Suprapubic skin (tissue), 4 donors: ENCODE results near the gene AP2B1. TPM values are rescaled to one million over a fixed set of nuclear protein-coding genes. Genes with fewer than 3 reads are reported as not detected.

Experiments used
- DNase-seq, 2 donors: peaks; one replicate each; pipeline ENCODE4 v3.0.0-alpha.2; 2019; ENCODE audit warnings: low spot score in 2 of 2
- H3K27ac ChIP-seq: fragments of 200-600 bp; sonication (generic); one replicate; pipeline ENCODE4 v1.5.1; 2019
- H3K27me3 ChIP-seq: fragments of 200-600 bp; sonication (generic); one replicate; pipeline ENCODE4 v1.5.1; 2019
- H3K36me3 ChIP-seq: fragments of 200-600 bp; sonication (generic); one replicate; pipeline ENCODE4 v1.5.1; 2019
- H3K4me1 ChIP-seq: fragments of 200-600 bp; sonication (generic); one replicate; pipeline ENCODE4 v1.5.1; 2019
- H3K4me3 ChIP-seq: fragments of 200-600 bp; sonication (generic); one replicate; pipeline ENCODE4 v1.5.1; 2019; ENCODE audit warnings: mild to moderate bottlenecking
- H3K9me3 ChIP-seq: fragments of 200-600 bp; sonication (generic); one replicate; pipeline ENCODE4 v1.5.1; 2019
- EP300 ChIP-seq: sonication (generic); formaldehyde crosslinking; IDR thresholded peaks from one replicate; pipeline ENCODE4 v1.6.1; 2017; ENCODE audit warnings: antibody characterized with exemption
- POLR2A ChIP-seq, 2 donors: fragments of 450-650 bp; IDR thresholded peaks; one replicate each; pipeline ENCODE4 v1.6.1; 2017; ENCODE audit warnings: antibody characterized with exemption in 2 of 2, mild to moderate bottlenecking in 2 of 2, moderate library complexity in 2 of 2
- POLR2AphosphoS5 ChIP-seq, 3 donors: sonication (generic); formaldehyde crosslinking; IDR thresholded peaks; one replicate each; pipeline ENCODE4 v1.6.1; 2017; ENCODE audit warnings: antibody characterized with exemption in 3 of 3
- WGBS: methylation state at CpG from one replicate; pipeline ENCODE4 v1.1.5; 2018; 5-methylcytosine and 5-hydroxymethylcytosine counted together
- total RNA-seq, 4 donors: library from RNA; depleted of rRNA; stranded (reverse); fragments of >200 nt; gene quantifications; one replicate each; pipeline ENCODE4 v1.1.0, GENCODE V29; 2016
- TF ChIP-seq, protein P1 (sequence below), 2 donors: fragments of 200-600 bp in 1 of 2; fragments of 450-650 bp in 1 of 2; sonication (generic) in 1 of 2; IDR thresholded peaks; one replicate each; pipeline ENCODE4 v1.5.1; 2016 to 2019; ENCODE audit warnings: antibody characterized with exemption in 2 of 2, mild to moderate bottlenecking in 1 of 2, moderate library complexity in 1 of 2

The AP2B1 gene
- total RNA-seq, 4 donors from 2014 or later, result 41.3 to 50.0 (median 45.3) TPM

DNA sequence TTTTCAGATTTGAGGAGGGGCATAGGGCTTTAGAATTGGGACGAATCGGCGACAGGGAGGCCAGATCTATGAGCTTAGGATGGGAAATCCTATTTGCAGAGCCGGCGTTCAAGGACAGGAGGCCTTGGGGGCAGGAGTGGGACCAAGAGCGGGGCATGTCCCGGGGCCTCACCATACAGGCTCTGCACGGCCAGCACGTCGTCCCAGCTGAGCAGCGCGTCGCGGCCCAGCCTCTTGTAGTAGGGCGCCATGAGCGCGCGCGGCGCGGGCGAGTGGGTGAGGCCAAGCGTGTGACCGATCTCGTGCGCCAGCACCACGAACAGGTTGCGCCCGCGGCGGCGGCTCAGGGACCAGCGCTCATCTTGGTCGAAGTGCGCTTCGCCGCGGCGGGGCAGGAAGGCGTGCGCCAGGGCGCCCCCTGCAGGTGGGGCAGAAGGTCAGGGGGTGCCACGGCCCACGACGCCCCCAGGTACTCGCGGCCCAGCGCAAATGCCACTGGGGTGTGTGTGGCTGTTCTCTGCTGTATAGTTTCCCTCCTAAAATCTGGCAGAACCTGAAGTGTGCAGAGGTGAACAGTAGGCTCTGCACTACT is 182.9 kb downstream of the AP2B1 start:
- H3K27ac ChIP-seq, result no peak overlapping the region
- no peaks in the 10 kb centered on the region for H3K36me3 ChIP-seq
- H3K9me3 ChIP-seq, result no peaks in the 10 kb centered on the region
- H3K27me3 ChIP-seq, result no peaks in the 10 kb centered on the region
- no peak for TF ChIP-seq POLR2A (IDR thresholded peaks at IDR 0.05)
- TF ChIP-seq EP300, result no peak
- no peak for TF ChIP-seq POLR2AphosphoS5 (IDR thresholded peaks at IDR 0.05)
- TF ChIP-seq, protein P1, sequence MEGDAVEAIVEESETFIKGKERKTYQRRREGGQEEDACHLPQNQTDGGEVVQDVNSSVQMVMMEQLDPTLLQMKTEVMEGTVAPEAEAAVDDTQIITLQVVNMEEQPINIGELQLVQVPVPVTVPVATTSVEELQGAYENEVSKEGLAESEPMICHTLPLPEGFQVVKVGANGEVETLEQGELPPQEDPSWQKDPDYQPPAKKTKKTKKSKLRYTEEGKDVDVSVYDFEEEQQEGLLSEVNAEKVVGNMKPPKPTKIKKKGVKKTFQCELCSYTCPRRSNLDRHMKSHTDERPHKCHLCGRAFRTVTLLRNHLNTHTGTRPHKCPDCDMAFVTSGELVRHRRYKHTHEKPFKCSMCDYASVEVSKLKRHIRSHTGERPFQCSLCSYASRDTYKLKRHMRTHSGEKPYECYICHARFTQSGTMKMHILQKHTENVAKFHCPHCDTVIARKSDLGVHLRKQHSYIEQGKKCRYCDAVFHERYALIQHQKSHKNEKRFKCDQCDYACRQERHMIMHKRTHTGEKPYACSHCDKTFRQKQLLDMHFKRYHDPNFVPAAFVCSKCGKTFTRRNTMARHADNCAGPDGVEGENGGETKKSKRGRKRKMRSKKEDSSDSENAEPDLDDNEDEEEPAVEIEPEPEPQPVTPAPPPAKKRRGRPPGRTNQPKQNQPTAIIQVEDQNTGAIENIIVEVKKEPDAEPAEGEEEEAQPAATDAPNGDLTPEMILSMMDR (IDR thresholded peaks at IDR 0.05), result no peak
- WGBS, result 90% methylated on average over 24 of the region's 48 CpGs
- peaks cover under 1% of the 10 kb centered on the region for H3K4me1 ChIP-seq
- H3K4me3 ChIP-seq, result no peak overlapping the region
- no peak for DNase-seq

DNA sequence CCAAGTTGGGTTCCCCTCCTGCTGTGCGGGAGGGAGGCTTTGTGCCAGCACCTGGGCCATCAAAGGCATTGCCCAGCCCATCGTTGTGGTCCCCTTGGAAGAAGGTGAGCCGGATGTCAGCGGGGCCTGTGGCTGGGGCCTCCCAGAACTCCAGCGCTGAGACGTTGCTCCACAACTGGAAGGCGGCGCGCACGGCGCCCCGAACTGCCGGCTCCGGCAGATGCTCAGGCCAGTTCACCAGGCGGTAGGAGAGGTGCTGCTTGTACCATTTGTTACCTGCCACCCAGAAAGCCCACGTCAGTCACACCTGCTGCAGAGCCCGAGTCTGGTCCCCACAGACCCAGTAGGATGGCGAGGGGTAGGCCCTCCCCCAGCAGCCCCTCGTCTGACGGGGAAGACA is 186.0 kb downstream of the AP2B1 start:
- TF ChIP-seq, protein P1 (IDR thresholded peaks at IDR 0.05), result no peak
- TF ChIP-seq POLR2AphosphoS5 (IDR thresholded peaks at IDR 0.05) (no peak), POLR2A (IDR thresholded peaks at IDR 0.05) (no peak), EP300 (no peak)
- no peak overlapping the region for H3K4me3 ChIP-seq
- no peak overlapping the region for H3K27ac ChIP-seq
- H3K4me1 ChIP-seq, result peaks cover 11% of the 10 kb centered on the region
- no peak for DNase-seq
- peaks cover 2% of the 10 kb centered on the region for H3K36me3 ChIP-seq
- whole genome bisulfite sequencing, result 77% methylated on average over 4 of the region's 20 CpGs
- no peaks in the 10 kb centered on the region for H3K9me3 ChIP-seq
- H3K27me3 ChIP-seq, result no peaks in the 10 kb centered on the region

DNA sequence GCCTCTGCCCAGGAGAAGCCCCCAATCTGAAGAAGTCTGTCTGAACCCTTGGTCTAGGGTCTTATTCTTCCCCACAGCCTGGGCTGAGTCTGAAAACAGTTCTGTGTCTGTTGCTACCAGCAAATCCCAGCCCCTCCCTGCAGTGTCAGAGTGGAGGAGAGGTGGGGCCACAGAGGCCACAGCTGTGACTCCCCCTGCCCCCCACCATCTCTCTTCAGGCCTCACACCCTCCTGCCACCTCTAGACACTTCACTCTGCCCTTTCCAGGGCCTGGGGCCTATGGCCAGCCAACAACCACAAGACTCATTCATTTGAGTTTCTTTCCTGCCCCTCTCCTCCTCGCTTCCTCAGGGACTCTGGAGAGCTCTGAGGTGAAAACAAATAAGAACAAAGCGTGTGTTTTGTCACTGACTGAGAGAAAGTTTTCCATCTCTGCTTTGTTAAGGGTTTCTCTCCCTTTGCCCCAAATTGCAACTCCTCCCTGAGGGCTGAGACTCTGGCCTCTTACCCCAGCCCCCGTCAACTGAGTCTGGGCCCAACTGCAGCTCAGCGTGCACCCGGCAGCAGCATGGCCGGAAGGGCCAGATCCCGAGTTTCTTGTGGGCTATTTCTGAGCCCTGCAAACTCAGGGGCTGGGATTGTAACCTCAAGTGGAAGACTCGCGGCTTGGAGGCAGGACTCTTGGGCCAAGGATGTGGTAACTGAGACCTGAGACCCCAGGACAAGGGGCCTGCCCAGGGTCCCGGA is 186.7 kb downstream of the AP2B1 start:
- Histone ChIP-seq H3K4me3 (no peak overlapping the region), H3K27me3 (no peaks in the 10 kb centered on the region), H3K9me3 (no peaks in the 10 kb centered on the region), H3K4me1 (peaks cover 11% of the 10 kb centered on the region), H3K27ac (no peak overlapping the region), H3K36me3 (peaks cover 2% of the 10 kb centered on the region)
- TF ChIP-seq POLR2A (IDR thresholded peaks at IDR 0.05), result no peak
- no peak for TF ChIP-seq POLR2AphosphoS5 (IDR thresholded peaks at IDR 0.05)
- TF ChIP-seq, protein P1 (IDR thresholded peaks at IDR 0.05), result no peak
- no peak for TF ChIP-seq EP300
- DNase-seq, result no peak
- WGBS, result 52% methylated on average over 7 of the region's 10 CpGs

DNA sequence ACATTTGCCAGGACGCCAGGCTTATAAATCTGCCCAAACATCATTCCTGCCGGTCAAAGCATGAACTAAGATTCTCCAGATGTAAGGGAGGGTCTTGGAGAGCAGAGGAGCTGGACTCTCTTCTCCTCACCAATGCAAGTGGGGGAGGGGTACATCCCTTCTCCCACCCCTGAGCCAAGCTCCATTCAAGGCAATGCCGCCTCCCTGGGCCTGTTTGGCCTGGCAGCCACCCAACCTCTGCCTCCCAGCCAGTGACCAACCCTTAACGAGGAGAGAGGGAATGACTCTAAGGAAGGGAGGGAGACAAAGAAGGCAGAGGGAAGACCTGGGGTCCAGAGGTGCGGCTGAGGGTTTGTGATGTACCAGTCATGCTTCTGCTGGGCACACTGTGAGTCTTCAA is 187.4 kb downstream of the AP2B1 start:
- Histone ChIP-seq H3K27me3 (no peaks in the 10 kb centered on the region), H3K36me3 (peaks cover 4% of the 10 kb centered on the region), H3K27ac (no peak overlapping the region), H3K4me3 (no peak overlapping the region), H3K9me3 (no peaks in the 10 kb centered on the region), H3K4me1 (peaks cover 11% of the 10 kb centered on the region)
- 50% methylated on average over 5 of the region's 5 CpGs for WGBS
- no peak for DNase-seq
- TF ChIP-seq, protein P1 (IDR thresholded peaks at IDR 0.05), result no peak
- TF ChIP-seq POLR2AphosphoS5 (IDR thresholded peaks at IDR 0.05), result no peak
- TF ChIP-seq POLR2A (IDR thresholded peaks at IDR 0.05), result no peak
- no peak for TF ChIP-seq EP300

DNA sequence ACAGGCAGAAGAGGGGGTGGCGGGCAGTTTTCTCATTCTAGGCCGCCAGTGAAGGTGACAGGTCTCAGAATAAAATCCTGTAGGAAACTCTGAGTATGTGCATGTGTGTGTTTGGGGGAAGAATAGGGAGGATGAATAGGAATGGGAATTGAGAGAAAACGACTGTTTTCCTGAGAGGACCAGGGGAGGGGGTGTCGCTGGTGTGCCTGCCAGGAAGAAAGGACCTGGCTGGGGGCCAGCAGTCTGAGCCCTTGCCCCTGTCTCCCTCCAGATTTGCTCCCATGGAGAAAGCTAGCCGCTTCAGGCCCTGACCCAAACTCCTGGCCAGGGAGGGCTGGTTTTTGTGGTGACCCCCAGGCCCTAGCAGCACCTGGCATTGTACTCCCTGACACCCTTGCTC is 187.9 kb downstream of the AP2B1 start:
- Histone ChIP-seq H3K4me1 (peaks cover 11% of the 10 kb centered on the region), H3K4me3 (no peak overlapping the region), H3K27ac (no peak overlapping the region), H3K36me3 (peaks cover 4% of the 10 kb centered on the region), H3K9me3 (no peaks in the 10 kb centered on the region), H3K27me3 (no peaks in the 10 kb centered on the region)
- no peak for DNase-seq
- TF ChIP-seq EP300, result no peak
- TF ChIP-seq, protein P1 (IDR thresholded peaks at IDR 0.05), result no peak
- no peak for TF ChIP-seq POLR2AphosphoS5 (IDR thresholded peaks at IDR 0.05)
- TF ChIP-seq POLR2A (IDR thresholded peaks at IDR 0.05), result no peak
- whole genome bisulfite sequencing, result 73% methylated on average over 5 of the region's 5 CpGs
